Keratinocyte (primary cell): ENCODE results near the gene AEN. TPM values are rescaled to one million over a fixed set of nuclear protein-coding genes. Genes with fewer than 3 reads are reported as not detected.
A peak's percentile ranks its signal among the peaks of the same experiment; 100 is the strongest.

ENCODE experiments used
- DNase-seq: peaks from one replicate; pipeline ENCODE4 v3.0.0-alpha.2; 2011; ENCODE audit warnings: low read depth, missing footprints, low spot score
- FAIRE-seq: peaks from 2 replicates; lab custom pipeline; 2011; peaks lifted over from hg19 to GRCh38; lab: Jason Lieb, UNC
- H2AFZ ChIP-seq: 2 replicates; pipeline ENCODE4 v1.6.0; 2012; ENCODE audit warnings: low read length, control low read depth, inconsistent platforms; ENCODE audit not compliant: control insufficient read depth
- H3K27ac ChIP-seq: 2 replicates; pipeline ENCODE4 v1.5.1; 2011; ENCODE audit warnings: low read length; ENCODE audit not compliant: control insufficient read depth, insufficient read depth
- H3K27me3 ChIP-seq: 3 replicates; pipeline ENCODE4 v1.6.0; 2011; ENCODE audit warnings: low read length; ENCODE audit not compliant: control insufficient read depth, insufficient read depth; ENCODE audit errors: extremely low read depth
- H3K36me3 ChIP-seq, 2 experiments: 2 replicates in 1 of 2; 3 replicates in 1 of 2; pipeline ENCODE4 v1.5.1; 2011; ENCODE audit warnings: low read length in 2 of 2, mild to moderate bottlenecking in 1 of 2; ENCODE audit not compliant: control insufficient read depth in 2 of 2, insufficient read depth in 2 of 2; ENCODE audit errors: extremely low read depth in 1 of 2
- H3K4me1 ChIP-seq: 3 replicates; pipeline ENCODE4 v1.5.1; 2011; ENCODE audit warnings: low read length; ENCODE audit not compliant: control insufficient read depth, insufficient read depth; ENCODE audit errors: extremely low read depth
- H3K4me2 ChIP-seq: 3 replicates; pipeline ENCODE4 v1.6.0; 2011; ENCODE audit warnings: low read depth, low read length; ENCODE audit not compliant: control insufficient read depth, insufficient read depth; ENCODE audit errors: extremely low read depth
- H3K4me3 ChIP-seq, 3 experiments: fragments of 200-600 bp in 1 of 3; sonication (generic) in 1 of 3; 2 replicates in 2 of 3; 3 replicates in 1 of 3; pipeline ENCODE4 v1.5.1; 2011 to 2016; ENCODE audit warnings: low read length in 3 of 3, mild to moderate bottlenecking in 3 of 3, control low read depth in 2 of 3, inconsistent platforms in 1 of 3, low read depth in 1 of 3, mixed read lengths in 1 of 3, mixed run types in 1 of 3, moderate library complexity in 1 of 3; ENCODE audit not compliant: control insufficient read depth in 2 of 3, insufficient read depth in 2 of 3; ENCODE audit errors: extremely low read depth in 1 of 3
- H3K79me2 ChIP-seq: 2 replicates; pipeline ENCODE4 v1.6.0; 2012; ENCODE audit warnings: low read length; ENCODE audit not compliant: control insufficient read depth, insufficient read depth
- H3K9ac ChIP-seq: 3 replicates; pipeline ENCODE4 v1.6.0; 2011; ENCODE audit warnings: low read length; ENCODE audit not compliant: control insufficient read depth, insufficient read depth; ENCODE audit errors: extremely low read depth
- H3K9me1 ChIP-seq: 3 replicates; pipeline ENCODE4 v1.6.0; 2011; ENCODE audit warnings: low read length; ENCODE audit not compliant: control insufficient read depth, insufficient read depth; ENCODE audit errors: extremely low read depth
- H3K9me3 ChIP-seq: 2 replicates; pipeline ENCODE4 v1.5.1; 2012; ENCODE audit warnings: low read depth, low read length; ENCODE audit not compliant: control insufficient read depth
- H4K20me1 ChIP-seq: 3 replicates; pipeline ENCODE4 v1.6.0; 2011; ENCODE audit warnings: low read length; ENCODE audit not compliant: control insufficient read depth, insufficient read depth; ENCODE audit errors: extremely low read depth
- EZH2 ChIP-seq: IDR thresholded peaks from one replicate; pipeline ENCODE4 v1.6.1; 2012; ENCODE audit warnings: inconsistent platforms, mild to moderate bottlenecking, low read length, moderate library complexity
- dilution Hi-C: fragments of 300-500 bp; cut with MboI; formaldehyde crosslinking; loops from one replicate; pipeline ENCODE4 v1.7.0; 2020; ENCODE audit warnings: low sequenced_read_pairs; ENCODE audit not compliant: extremely low pct_ligation_motif_present
- polyA minus RNA-seq, 3 experiments: library from RNA; depleted of rRNA, polyadenylated mRNA; stranded (reverse); fragments of >200 nt; gene quantifications; 1 replicate in 1 of 3; 2 replicates in 1 of 3; 3 replicates in 1 of 3; pipeline ENCODE4 v1.2.3, GENCODE V29; 2011
- polyA plus RNA-seq, 5 experiments: library from polyadenylated mRNA; depleted of rRNA in 3 of 5; stranded (reverse) in 3 of 5; stranded (forward) in 1 of 5; unstranded in 1 of 5; fragments of >200 nt; gene quantifications; 1 replicate in 1 of 5; 2 replicates in 3 of 5; 3 replicates in 1 of 5; pipeline versions ENCODE4 v1.2.1 to v1.2.3, GENCODE V29; 2011 to 2012; ENCODE audit warnings: missing spikeins in 2 of 5, low read depth in 1 of 5, low replicate concordance in 1 of 5
- TF ChIP-seq, protein P1 (sequence below), 3 experiments: IDR thresholded peaks in 1 of 3; conservative IDR thresholded peaks in 1 of 3; optimal IDR thresholded peaks in 1 of 3; 2 replicates in 2 of 3; 3 replicates in 1 of 3; pipeline versions ENCODE3 to v1.5.1; 2011; ENCODE audit warnings: low read length in 3 of 3, mild to moderate bottlenecking in 3 of 3, moderate library complexity in 2 of 3, control low read depth in 1 of 3, inconsistent platforms in 1 of 3; ENCODE audit not compliant: insufficient read depth in 2 of 3; ENCODE audit errors: extremely low read depth in 1 of 3

AEN gene
- polyA plus RNA-seq (27.5 to 28.2 TPM (median 27.7 TPM) in 3 replicates), polyA minus RNA-seq (32.1 to 64.2 TPM (median 35.7 TPM) in 3 replicates)
- polyA plus RNA-seq (2011; ENCODE audit: low read depth): 16.4 TPM
- polyA plus RNA-seq (2011; cell fraction: cytosol; rRNA removed): 18.2 and 20.9 TPM in 2 replicates
- polyA plus RNA-seq (2011; cell fraction: nucleus; rRNA removed): 34.6 and 35.1 TPM in 2 replicates
- 21.1 and 27.8 TPM in 2 replicates for polyA plus RNA-seq (2012; ENCODE audit: low replicate concordance)
- 51.6 TPM for polyA minus RNA-seq (2011; cell fraction: cytosol; rRNA and poly(A)+ RNA removed)
- 28.2 and 30.8 TPM in 2 replicates for polyA minus RNA-seq (2011; cell fraction: nucleus; rRNA and poly(A)+ RNA removed)

DNA sequence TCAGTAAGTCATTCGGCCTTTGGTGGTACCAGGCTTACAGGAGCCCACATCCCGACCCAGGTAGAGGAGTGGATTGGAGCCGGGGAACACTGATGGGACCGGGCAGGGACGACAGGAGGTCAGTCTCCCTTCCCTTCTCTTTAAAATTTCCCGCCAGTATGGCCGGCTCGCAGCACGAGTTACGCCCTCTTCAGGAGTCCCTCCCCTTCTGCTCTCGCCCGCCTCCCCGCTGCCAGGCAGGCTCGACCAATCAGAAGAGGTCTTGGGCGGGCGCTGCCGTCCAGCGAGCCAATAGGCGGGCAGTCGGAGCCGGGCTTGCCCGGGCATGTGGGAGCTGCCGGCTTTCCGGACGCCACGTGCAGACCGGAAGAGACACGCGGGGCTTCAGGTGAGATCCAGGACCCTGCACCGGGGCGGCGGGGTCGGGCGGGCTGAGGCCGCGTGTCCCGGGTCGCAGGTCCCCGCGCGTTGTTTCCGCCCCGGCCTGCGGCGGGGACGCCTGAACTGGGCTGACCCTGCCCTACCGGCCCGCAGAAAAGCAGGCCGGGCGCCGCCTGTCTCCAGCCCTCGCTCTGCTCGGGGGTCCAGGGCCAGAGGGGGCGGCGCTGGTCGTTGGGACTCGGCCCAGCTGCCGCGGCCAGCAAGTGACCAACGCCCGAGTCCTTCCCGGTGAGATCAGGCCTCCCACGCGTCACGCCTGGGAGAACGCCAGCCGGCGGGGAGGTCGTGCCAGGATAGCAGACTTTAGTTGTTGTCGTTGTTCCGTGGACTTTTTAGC, at the start of gene AEN:
Gene AEN, plus strand, starts transcription at position 346 of the 778 bp plus-strand sequence. CDS start 4,870 bp downstream, outside the sequence.
- Histone ChIP-seq H3K4me3 (peak within 1 kb of the TSS; percentile 82 to 99 (median 97)), H3K27me3 (no peaks in the 10 kb centered on the region), H3K9me3 (no peaks in the 10 kb centered on the region), H3K36me3 (peaks cover 15 to 21% of the 10 kb centered on the region in 2 experiments), H3K9me1 (peaks cover 6% of the 10 kb centered on the region), H4K20me1 (peaks cover 26% of the 10 kb centered on the region), H2AFZ (peak within 1 kb of the TSS; percentile 95), H3K4me2 (peak within 1 kb of the TSS; percentile 100), H3K79me2 (peaks cover 45% of the 10 kb centered on the region), H3K27ac (peak within 1 kb of the TSS; percentile 98), H3K9ac (peak within 1 kb of the TSS; percentile 99), H3K4me1 (peaks cover 22% of the 10 kb centered on the region)
- TF ChIP-seq, protein P1, sequence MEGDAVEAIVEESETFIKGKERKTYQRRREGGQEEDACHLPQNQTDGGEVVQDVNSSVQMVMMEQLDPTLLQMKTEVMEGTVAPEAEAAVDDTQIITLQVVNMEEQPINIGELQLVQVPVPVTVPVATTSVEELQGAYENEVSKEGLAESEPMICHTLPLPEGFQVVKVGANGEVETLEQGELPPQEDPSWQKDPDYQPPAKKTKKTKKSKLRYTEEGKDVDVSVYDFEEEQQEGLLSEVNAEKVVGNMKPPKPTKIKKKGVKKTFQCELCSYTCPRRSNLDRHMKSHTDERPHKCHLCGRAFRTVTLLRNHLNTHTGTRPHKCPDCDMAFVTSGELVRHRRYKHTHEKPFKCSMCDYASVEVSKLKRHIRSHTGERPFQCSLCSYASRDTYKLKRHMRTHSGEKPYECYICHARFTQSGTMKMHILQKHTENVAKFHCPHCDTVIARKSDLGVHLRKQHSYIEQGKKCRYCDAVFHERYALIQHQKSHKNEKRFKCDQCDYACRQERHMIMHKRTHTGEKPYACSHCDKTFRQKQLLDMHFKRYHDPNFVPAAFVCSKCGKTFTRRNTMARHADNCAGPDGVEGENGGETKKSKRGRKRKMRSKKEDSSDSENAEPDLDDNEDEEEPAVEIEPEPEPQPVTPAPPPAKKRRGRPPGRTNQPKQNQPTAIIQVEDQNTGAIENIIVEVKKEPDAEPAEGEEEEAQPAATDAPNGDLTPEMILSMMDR (optimal IDR thresholded peaks at IDR 0.05 in 1 of 3, IDR thresholded peaks at IDR 0.05 in 1 of 3, conservative IDR thresholded peaks at IDR 0.05 in 1 of 3; ENCODE audit: extremely low read depth in 1 of 3, insufficient read depth in 2 of 3, low read length in 3 of 3): no peak
- no peak for TF ChIP-seq EZH2
- dilution Hi-C loops: no loop called here
- FAIRE-seq (no peak), DNase-seq (peak; percentile 83)

DNA sequence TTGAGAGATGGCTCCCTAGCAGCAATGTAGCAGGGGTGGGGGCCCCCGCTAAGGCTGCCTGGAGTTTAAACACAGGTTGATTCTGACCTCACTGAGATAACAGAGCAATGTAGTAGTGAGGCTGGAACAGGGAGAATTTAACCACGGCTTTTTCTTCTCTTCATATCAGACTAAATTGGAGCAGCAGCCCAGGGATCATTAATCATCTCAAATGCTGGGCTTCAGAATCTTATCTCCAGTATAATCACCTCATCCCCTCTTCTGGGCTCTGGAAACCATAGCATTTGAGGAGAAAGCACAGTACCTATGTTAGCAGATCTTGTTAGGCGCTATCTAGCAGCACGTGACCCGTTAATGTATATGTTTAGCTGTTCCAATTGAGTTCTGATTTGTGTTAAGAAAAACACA, 49.3 kb upstream of the AEN start:
- H3K4me2 ChIP-seq: no peak overlapping the region
- no peaks in the 10 kb centered on the region for H3K9me3 ChIP-seq
- peaks cover 3% of the 10 kb centered on the region for H3K27me3 ChIP-seq
- dilution Hi-C loops: no loop called here
- no peak for TF ChIP-seq EZH2
- TF ChIP-seq, protein P1 (optimal IDR thresholded peaks at IDR 0.05 in 1 of 3, IDR thresholded peaks at IDR 0.05 in 1 of 3, conservative IDR thresholded peaks at IDR 0.05 in 1 of 3; ENCODE audit: extremely low read depth in 1 of 3, insufficient read depth in 2 of 3, low read length in 3 of 3): no peak
- no peak overlapping the region for H3K27ac ChIP-seq
- DNase-seq (no peak), FAIRE-seq (no peak)
- no peaks in the 10 kb centered on the region for H3K79me2 ChIP-seq
- no peaks in the 10 kb centered on the region for H3K9me1 ChIP-seq
- H3K9ac ChIP-seq: no peak overlapping the region
- no peak overlapping the region for H3K4me3 ChIP-seq
- no peaks in the 10 kb centered on the region for H3K4me1 ChIP-seq
- no peaks in the 10 kb centered on the region for H3K36me3 ChIP-seq
- no peaks in the 10 kb centered on the region for H4K20me1 ChIP-seq
- no peak overlapping the region for H2AFZ ChIP-seq
